Fibroblast of lung (primary cell): ENCODE measurements around the gene STOML1. TPM values are rescaled to one million over a fixed set of nuclear protein-coding genes. Genes with fewer than 3 reads are reported as not detected.
A peak's percentile ranks its signal among the peaks of the same experiment; 100 is the strongest.

Experiments used
- DNase-seq, 2 donors: peaks; one replicate each; pipeline versions ENCODE4 v3.0.0 to v3.0.0-alpha.2; 2010; ENCODE audit warnings: low read depth in 2 of 2
- H2AFZ ChIP-seq: 2 replicates; pipeline ENCODE4 v1.5.1; 2012; ENCODE audit warnings: low read length, control low read depth, inconsistent platforms
- H3K27ac ChIP-seq: 2 replicates; pipeline ENCODE4 v1.5.1; 2011; ENCODE audit warnings: low read length, control low read depth; ENCODE audit not compliant: insufficient read depth
- H3K27me3 ChIP-seq: 2 replicates; pipeline ENCODE4 v1.5.1; 2011; ENCODE audit warnings: mild to moderate bottlenecking, low read length; ENCODE audit not compliant: control insufficient read depth, insufficient read depth
- H3K36me3 ChIP-seq: 2 replicates; pipeline ENCODE4 v1.5.1; 2011; ENCODE audit warnings: low read length; ENCODE audit not compliant: control insufficient read depth, insufficient read depth
- H3K4me1 ChIP-seq: 2 replicates; pipeline ENCODE4 v1.5.1; 2011; ENCODE audit warnings: low read length; ENCODE audit not compliant: control insufficient read depth, insufficient read depth; ENCODE audit errors: extremely low read depth
- H3K4me2 ChIP-seq: 2 replicates; pipeline ENCODE4 v1.5.1; 2011; ENCODE audit warnings: low read length, control low read depth; ENCODE audit not compliant: insufficient read depth; ENCODE audit errors: extremely low read depth
- H3K4me3 ChIP-seq, 4 experiments: fragments of 200-600 bp in 1 of 4; sonication (generic) in 1 of 4; replicated peaks in 1 of 4; 2 replicates each; pipeline ENCODE4 v1.5.1; 2011 to 2016; ENCODE audit warnings: low read length in 4 of 4, low read depth in 3 of 4, mild to moderate bottlenecking in 3 of 4, control low read depth in 2 of 4, inconsistent platforms in 1 of 4, mixed read lengths in 1 of 4; ENCODE audit not compliant: insufficient read depth in 1 of 4; ENCODE audit errors: control extremely low read depth in 1 of 4
- H3K79me2 ChIP-seq: 2 replicates; pipeline ENCODE4 v1.5.1; 2012; ENCODE audit warnings: mild to moderate bottlenecking, low read length, inconsistent platforms; ENCODE audit not compliant: control insufficient read depth, insufficient read depth
- H3K9ac ChIP-seq: 2 replicates; pipeline ENCODE4 v1.5.1; 2011; ENCODE audit warnings: mild to moderate bottlenecking, low read length, control low read depth; ENCODE audit not compliant: insufficient read depth
- H3K9me3 ChIP-seq: 2 replicates; pipeline ENCODE4 v1.5.1; 2012; ENCODE audit warnings: low read depth, low read length; ENCODE audit not compliant: control insufficient read depth, insufficient read depth
- H4K20me1 ChIP-seq: 2 replicates; pipeline ENCODE4 v1.5.1; 2011; ENCODE audit warnings: low read length; ENCODE audit not compliant: control insufficient read depth, insufficient read depth; ENCODE audit errors: extremely low read depth
- CTCF ChIP-seq, 2 donors: IDR thresholded peaks in 1 of 2; conservative IDR thresholded peaks in 1 of 2; 1 replicate in 1 of 2; 2 replicates in 1 of 2; pipeline ENCODE4 v1.5.1; 2011 to 2012; ENCODE audit warnings: low read length in 2 of 2, control low read depth in 1 of 2, inconsistent platforms in 1 of 2, low read depth in 1 of 2, mild to moderate bottlenecking in 1 of 2
- EZH2 ChIP-seq: IDR thresholded peaks from 2 replicates; pipeline ENCODE4 v1.5.1; 2012; ENCODE audit warnings: low read length, control low read depth, mild to moderate bottlenecking; ENCODE audit errors: missing control alignments
- polyA plus RNA-seq, 2 donors: library from polyadenylated mRNA; depleted of rRNA in 1 of 2; stranded (reverse) in 1 of 2; unstranded in 1 of 2; fragments of >200 nt; gene quantifications; 2 replicates each; pipeline ENCODE4 v1.2.1, GENCODE V29; 2011 to 2012; ENCODE audit warnings: missing spikeins in 1 of 2
- total RNA-seq: library from RNA; depleted of rRNA; stranded (reverse); fragments of >200 nt; gene quantifications from 2 replicates; pipeline ENCODE4 v1.2.1, GENCODE V29; 2014

STOML1 gene
- total and polyA plus RNA-seq, 2 donors (not counting 1 experiment from before 2014, with no cell fraction given), result 9.8 to 24.8 TPM

- H3K79me2 ChIP-seq, result no peaks in the 10 kb centered on the region
- H4K20me1 ChIP-seq, result no peaks in the 10 kb centered on the region
- peaks cover 30% of the 10 kb centered on the region for H3K36me3 ChIP-seq
- no peaks in the 10 kb centered on the region for H3K27me3 ChIP-seq
- H3K4me3 ChIP-seq, result no peak overlapping the region
- no peak overlapping the region for H3K4me2 ChIP-seq
- no peak overlapping the region for H2AFZ ChIP-seq
- H3K9me3 ChIP-seq, result no peaks in the 10 kb centered on the region
- TF ChIP-seq EZH2, result no peak
- no peak for TF ChIP-seq CTCF (conservative IDR thresholded peaks at IDR 0.05 in 1 of 2, IDR thresholded peaks at IDR 0.05 in 1 of 2; ENCODE audit: low read depth in 1 of 2, low read length in 2 of 2)
- H3K27ac ChIP-seq, result peak overlapping the region; percentile 80
- DNase-seq, result no peak
- no peak overlapping the region for H3K9ac ChIP-seq
- H3K4me1 ChIP-seq, result peaks cover 37% of the 10 kb centered on the region
These were observed 39.8 kb downstream of the STOML1 start for GRCh38 chr15:73952171-73952912.

GRCh38 chr15:73951601-73952000 is 40.5 kb downstream of the STOML1 start:
- DNase-seq, result no peak
- H3K79me2 ChIP-seq, result no peaks in the 10 kb centered on the region
- no peaks in the 10 kb centered on the region for H3K27me3 ChIP-seq
- peaks cover 37% of the 10 kb centered on the region for H3K36me3 ChIP-seq
- peak overlapping the region; percentile 55 for H3K9ac ChIP-seq
- no peak overlapping the region for H3K4me3 ChIP-seq
- TF ChIP-seq EZH2 (no peak), CTCF (conservative IDR thresholded peaks at IDR 0.05 in 1 of 2, IDR thresholded peaks at IDR 0.05 in 1 of 2; ENCODE audit: low read depth in 1 of 2, low read length in 2 of 2) (no peak)
- H2AFZ ChIP-seq, result no peak overlapping the region
- H3K9me3 ChIP-seq, result no peaks in the 10 kb centered on the region
- H3K4me1 ChIP-seq, result peaks cover 31% of the 10 kb centered on the region
- H3K4me2 ChIP-seq, result no peak overlapping the region
- no peaks in the 10 kb centered on the region for H4K20me1 ChIP-seq
- H3K27ac ChIP-seq, result peak overlapping the region; percentile 80

- H3K36me3 ChIP-seq, result peaks cover 39% of the 10 kb centered on the region
- H3K27me3 ChIP-seq, result no peaks in the 10 kb centered on the region
- H3K9me3 ChIP-seq, result no peaks in the 10 kb centered on the region
- H3K4me1 ChIP-seq, result peaks cover 26% of the 10 kb centered on the region
- H4K20me1 ChIP-seq, result no peaks in the 10 kb centered on the region
- peak overlapping the region; percentile 80 for H3K27ac ChIP-seq
- H3K4me3 ChIP-seq, result no peak overlapping the region
- H3K79me2 ChIP-seq, result no peaks in the 10 kb centered on the region
- no peak overlapping the region for H2AFZ ChIP-seq
- no peak overlapping the region for H3K9ac ChIP-seq
- TF ChIP-seq CTCF (conservative IDR thresholded peaks at IDR 0.05 in 1 of 2, IDR thresholded peaks at IDR 0.05 in 1 of 2; ENCODE audit: low read depth in 1 of 2, low read length in 2 of 2) (peak; percentile 74 to 76), EZH2 (no peak)
- peak; percentile 99 for DNase-seq
- no peak overlapping the region for H3K4me2 ChIP-seq
These were observed 41.1 kb downstream of the STOML1 start for GRCh38 chr15:73950831-73951561.
